Stimulated activated CD8-positive, alpha-beta memory T cell treated with anti-CD3 and anti-CD28 coated beads, Interleukin-15, amount 100 ng/mL, for 48 hours (primary cell): ENCODE data around the gene DIS3L.
"Not testable (repeated sequence)": the region's sequence is repeated elsewhere in the genome, so short reads cannot be mapped to it uniquely, and the experiment has no call there.

Source experiments
- DNase-seq, 2 donors: peaks; one replicate each; pipeline ENCODE4 v3.0.0-alpha.2; 2020; ENCODE audit warnings: low read depth in 2 of 2

DIS3L gene

GRCh38 chr15:66310786-66311185, 17.4 kb downstream of the DIS3L start:
- DNase-seq: no peak

- DNase-seq: no peak
These were observed 18.8 kb downstream of the DIS3L start for GRCh38 chr15:66312144-66312543.

- DNase-seq: no peak
These were observed 30.1 kb downstream of the DIS3L start for GRCh38 chr15:66323312-66323928.

GRCh38 chr15:66326051-66326450, 32.7 kb downstream of the DIS3L start:
- DNase-seq: no peak

GRCh38 chr15:66327736-66328135, 34.4 kb downstream of the DIS3L start:
- DNase-seq: no peak

GRCh38 chr15:66328771-66329170, 35.4 kb downstream of the DIS3L start:
- DNase-seq: no peak

GRCh38 chr15:66348530-66348929, 55.2 kb downstream of the DIS3L start:
- DNase-seq: not testable (repeated sequence)

GRCh38 chr15:66356077-66356358, 62.6 kb downstream of the DIS3L start:
- no peak for DNase-seq

- peak; percentile 96 to 97 for DNase-seq
These were observed 63.2 kb downstream of the DIS3L start, which contains the start of gene TIPIN for GRCh38 chr15:66356359-66357236. Gene TIPIN (minus strand): TSS chr15:66356685. CDS start chr15:66352947, 3,738 bp downstream.

GRCh38 chr15:66359740-66360139, 66.4 kb downstream of the DIS3L start:
- no peak for DNase-seq

GRCh38 chr15:66361745-66362460, 68.5 kb downstream of the DIS3L start:
- DNase-seq: not testable (repeated sequence)

- DNase-seq: no peak
These were observed 69.4 kb downstream of the DIS3L start for GRCh38 chr15:66362776-66363175.

- no peak for DNase-seq
These were observed 71.7 kb downstream of the DIS3L start for GRCh38 chr15:66364944-66365528.

- no peak for DNase-seq
These were observed 76.6 kb downstream of the DIS3L start for GRCh38 chr15:66369773-66370651.

- no peak for DNase-seq
These were observed 80.8 kb downstream of the DIS3L start for GRCh38 chr15:66374179-66374578.

GRCh38 chr15:66378814-66379430, 85.6 kb downstream of the DIS3L start:
- no peak for DNase-seq

- not testable (repeated sequence) for DNase-seq
These were observed 88.0 kb downstream of the DIS3L start for GRCh38 chr15:66381376-66381775.
